Right renal pelvis (tissue), 4 donors: Measurements from ENCODE around the gene AXL. TPM values are rescaled to one million over a fixed set of nuclear protein-coding genes. Genes with fewer than 3 reads are reported as not detected.
"Not testable (repeated sequence)": the region's sequence is repeated elsewhere in the genome, so short reads cannot be mapped to it uniquely, and the experiment has no call there.

Source experiments
- DNase-seq, 4 donors: peaks; one replicate each; pipeline ENCODE4 v3.0.0-alpha.2; 2013; ENCODE audit warnings: low read depth in 4 of 4, low spot score in 3 of 4, missing footprints in 1 of 4
- polyA plus RNA-seq, 4 donors: library from polyadenylated mRNA; unstranded; fragments of 120-200 nt; gene quantifications; one replicate each; pipeline ENCODE4 v1.2.1, GENCODE V29; 2013; ENCODE audit not compliant: insufficient read length in 4 of 4

AXL gene
- polyA plus RNA-seq, result 10 to 100 TPM; 30.9 to 34.9 (median 32.5) TPM

- DNase-seq, result peak; percentile 53 to 69 (median 64)
These were observed at the start of gene AXL for GRCh38 chr19:41218615-41219507. Gene AXL, plus strand, starts transcription at chr19:41219223. Its CDS starts 170 bp downstream, at chr19:41219393.

- no peak for DNase-seq
These were observed 46.5 kb upstream of the AXL start for GRCh38 chr19:41172297-41173164.

GRCh38 chr19:41174297-41174928, 44.6 kb upstream of the AXL start:
- DNase-seq, result no peak

GRCh38 chr19:41175801-41176777, 42.9 kb upstream of the AXL start:
- DNase-seq, result no peak

- not testable (repeated sequence) for DNase-seq
These were observed 38.9 kb upstream of the AXL start for GRCh38 chr19:41180173-41180572.

GRCh38 chr19:41186971-41187883, 31.8 kb upstream of the AXL start:
- no peak for DNase-seq

- no peak for DNase-seq
These were observed 31.1 kb upstream of the AXL start for GRCh38 chr19:41187884-41188279.

- DNase-seq, result no peak
These were observed 29.5 kb upstream of the AXL start for GRCh38 chr19:41189425-41190065.

- no peak for DNase-seq
These were observed 26.2 kb upstream of the AXL start, which contains the start of gene CYP2S1 for GRCh38 chr19:41192574-41193429. Gene CYP2S1, plus strand, starts transcription at chr19:41193219. Its CDS starts 46 bp downstream, at chr19:41193265.

GRCh38 chr19:41193430-41194156, 25.4 kb upstream of the AXL start:
- DNase-seq, result no peak

GRCh38 chr19:41194157-41194552, 24.9 kb upstream of the AXL start:
- no peak for DNase-seq

GRCh38 chr19:41195675-41196497, 23.1 kb upstream of the AXL start:
- no peak for DNase-seq

GRCh38 chr19:41198559-41198958, 20.5 kb upstream of the AXL start:
- DNase-seq, result no peak

GRCh38 chr19:41203371-41203770, 15.7 kb upstream of the AXL start:
- no peak for DNase-seq

GRCh38 chr19:41204338-41204737, 14.7 kb upstream of the AXL start:
- DNase-seq, result peak; percentile 68 to 81 (median 78)

- no peak for DNase-seq
These were observed 13.0 kb upstream of the AXL start for GRCh38 chr19:41205995-41206394.
